ENCODE data around the gene DDX23.

DDX23 gene

GRCh38 chr12:48816143-48816854 lies 35.7 kb downstream of the DDX23 start:
- TF ChIP-seq CTCF (IDR thresholded peaks at IDR 0.05): no peak

- TF ChIP-seq CTCF (IDR thresholded peaks at IDR 0.05): no peak
Measured at GRCh38 chr12:48815126-48816110, 36.5 kb downstream of the DDX23 start.

- peak; percentile 100 for TF ChIP-seq CTCF (IDR thresholded peaks at IDR 0.05)
Measured at GRCh38 chr12:48814262-48815125, 37.5 kb downstream of the DDX23 start.

- no peak for TF ChIP-seq CTCF (IDR thresholded peaks at IDR 0.05)
Measured at GRCh38 chr12:48813465-48814261, 38.3 kb downstream of the DDX23 start.

GRCh38 chr12:48812389-48812788 lies 39.6 kb downstream of the DDX23 start:
- no peak for TF ChIP-seq CTCF (IDR thresholded peaks at IDR 0.05)

- TF ChIP-seq CTCF (IDR thresholded peaks at IDR 0.05): no peak
Measured at GRCh38 chr12:48811437-48812090, 40.4 kb downstream of the DDX23 start.
